Epithelial cell of proximal tubule (primary cell): Measurements from ENCODE around the gene SERAC1. TPM values are rescaled to one million over a fixed set of nuclear protein-coding genes. Genes with fewer than 3 reads are reported as not detected.
"Not testable (repeated sequence)": the region's sequence is repeated elsewhere in the genome, so short reads cannot be mapped to it uniquely, and the experiment has no call there.

Source experiments
- DNase-seq: peaks from one replicate; pipeline ENCODE4 v3.0.0-alpha.2; 2011; ENCODE audit warnings: low read depth
- H3K4me3 ChIP-seq: 2 replicates; pipeline ENCODE4 v1.5.1; 2011; ENCODE audit warnings: low read depth, mild to moderate bottlenecking, low read length
- CTCF ChIP-seq: conservative IDR thresholded peaks from 2 replicates; pipeline ENCODE4 v1.5.1; 2012; ENCODE audit warnings: low read depth, mild to moderate bottlenecking, low read length
- total RNA-seq: library from RNA; depleted of rRNA; stranded (reverse); fragments of >200 nt; gene quantifications from 2 replicates; pipeline ENCODE4 v1.2.3, GENCODE V29; 2015

Gene SERAC1
- total RNA-seq, 1 donor from 2014 or later: 5.1 TPM

GRCh38 chr6:158170656-158171081, 2.6 kb upstream of the SERAC1 start:
- no peak overlapping the region for H3K4me3 ChIP-seq
- no peak for TF ChIP-seq CTCF
- peak; percentile 59 for DNase-seq

DNA sequence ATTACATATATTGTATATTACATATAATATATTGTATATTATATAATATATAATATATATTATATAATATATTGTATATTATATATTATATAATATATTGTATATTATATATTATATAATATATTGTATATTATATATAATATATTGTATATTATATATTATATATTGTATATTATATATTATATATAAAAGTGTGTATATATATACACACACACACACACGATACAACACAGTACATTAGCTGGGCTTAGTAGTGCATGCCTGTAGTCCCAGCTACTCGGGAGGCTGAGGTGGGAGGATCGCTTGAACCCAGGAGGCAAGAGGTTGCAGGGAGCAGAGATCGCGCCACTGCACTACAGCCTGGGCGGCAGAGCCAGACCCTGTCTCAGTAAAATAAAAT, 1.6 kb upstream of the SERAC1 start:
- not testable (repeated sequence) for H3K4me3 ChIP-seq, DNase-seq

DNA sequence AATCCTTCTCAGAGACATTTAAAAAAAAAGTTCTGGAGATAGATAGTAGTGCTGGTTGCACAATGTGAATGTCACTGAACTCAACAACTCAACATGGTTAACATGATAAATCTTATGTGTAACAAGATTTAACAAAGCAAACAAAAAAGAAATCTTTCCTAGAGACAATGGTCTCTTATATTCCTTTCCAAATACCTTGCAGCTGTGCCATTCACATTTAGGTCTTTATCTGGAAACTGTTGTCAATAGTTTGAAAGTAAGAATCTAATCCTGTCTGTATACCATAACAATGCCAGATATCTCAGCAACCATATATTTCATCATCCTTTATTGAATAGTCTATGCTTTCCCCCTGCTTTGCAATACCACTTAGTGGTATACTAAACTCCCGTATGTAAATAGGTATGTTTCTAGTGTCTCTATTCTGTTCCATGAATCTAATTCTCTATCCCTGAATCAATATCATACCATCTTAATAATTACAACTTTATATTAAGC, 2.1 kb downstream of the SERAC1 start:
- TF ChIP-seq CTCF: no peak
- no peak overlapping the region for H3K4me3 ChIP-seq
- no peak for DNase-seq

- H3K4me3 ChIP-seq: no peak overlapping the region
- TF ChIP-seq CTCF: no peak
- DNase-seq: no peak
Observed at GRCh38 chr6:158164579-158165170, 3.4 kb downstream of the SERAC1 start.

- no peak for DNase-seq
- no peak overlapping the region for H3K4me3 ChIP-seq
- no peak for TF ChIP-seq CTCF
Observed at GRCh38 chr6:158161566-158162254, 6.4 kb downstream of the SERAC1 start.

DNA sequence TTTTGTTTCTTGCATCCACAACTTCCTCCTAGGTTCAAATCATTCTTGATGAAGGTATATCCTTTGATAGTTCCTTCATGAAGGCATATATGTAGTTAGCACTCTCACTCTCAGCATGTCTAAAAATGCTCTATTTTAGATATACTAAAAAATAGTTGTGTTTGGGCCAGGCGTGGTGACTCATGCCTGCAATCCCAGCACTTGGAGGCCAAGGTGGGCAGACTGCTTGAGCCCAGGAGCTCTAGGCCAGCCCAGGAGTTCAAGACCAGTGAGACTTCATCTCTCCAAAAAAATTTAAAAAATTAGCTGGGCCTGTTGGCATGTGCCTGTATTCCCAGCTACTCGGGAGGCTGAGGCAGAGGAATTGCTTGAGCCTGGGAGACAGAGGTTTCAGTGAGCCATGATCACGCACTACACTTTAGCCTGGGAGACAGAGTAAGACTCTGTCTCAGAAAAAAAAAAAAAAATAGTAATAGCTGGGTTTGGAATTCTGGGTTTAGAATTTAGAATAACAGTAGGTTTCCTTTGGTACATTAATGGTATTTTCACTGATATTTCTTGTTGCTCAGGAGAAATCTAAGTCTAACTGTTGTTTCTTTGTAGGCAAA, 7.0 kb downstream of the SERAC1 start:
- no peak overlapping the region for H3K4me3 ChIP-seq
- no peak for TF ChIP-seq CTCF
- no peak for DNase-seq

GRCh38 chr6:158158748-158159147, 9.3 kb downstream of the SERAC1 start:
- TF ChIP-seq CTCF: no peak
- H3K4me3 ChIP-seq: no peak overlapping the region
- no peak for DNase-seq
